WTC11 (cell line): ENCODE measurements around the gene KPNA2. TPM values are rescaled to one million over a fixed set of nuclear protein-coding genes. Genes with fewer than 3 reads are reported as not detected.

ENCODE experiments used
- ATAC-seq: fragments of 200-7000 bp; cut with Tn5 transposase; 2 replicates; pipeline ENCODE4 v1.10.0; 2021; ENCODE audit warnings: mild to moderate bottlenecking, moderate library complexity
- CTCF ChIA-PET: fragments of 300-600 bp; sonication (Branson Sonifier 250); formaldehyde crosslinking; loops from one replicate; lab custom pipeline; 2021; ENCODE audit warnings: antibody characterized with exemption; lab: Charles Lee
- POLR2A ChIA-PET: fragments of 350-600 bp; sonication (Branson Sonifier 250); formaldehyde crosslinking; loops from one replicate; lab custom pipeline; 2021; ENCODE audit warnings: antibody characterized with exemption; lab: Charles Lee
- DNase-seq: peaks from one replicate; pipeline ENCODE4 v3.0.0; 2021; ENCODE audit warnings: low spot score
- H3K27ac Mint-ChIP-seq: 2 replicates; pipeline ENCODE4 v1.8.0; 2021; ENCODE audit warnings: mixed read lengths
- H3K27me3 Mint-ChIP-seq: 2 replicates; pipeline ENCODE4 v1.8.0; 2021; ENCODE audit warnings: low read depth, mild to moderate bottlenecking, moderate library complexity, mixed read lengths
- H3K36me3 Mint-ChIP-seq: 2 replicates; pipeline ENCODE4 v1.8.0; 2021; ENCODE audit warnings: mixed read lengths
- H3K4me1 Mint-ChIP-seq: 2 replicates; pipeline ENCODE4 v1.8.0; 2022; ENCODE audit warnings: mixed read lengths
- H3K4me3 Mint-ChIP-seq: 2 replicates; pipeline ENCODE4 v1.8.0; 2021; ENCODE audit warnings: mild to moderate bottlenecking, moderate library complexity, mixed read lengths
- H3K9me3 Mint-ChIP-seq: 2 replicates; pipeline ENCODE4 v1.8.0; 2021; ENCODE audit warnings: mixed read lengths
- ELF4 ChIP-seq: sonication (generic); formaldehyde crosslinking; IDR thresholded peaks from 2 replicates; pipeline ENCODE4 v1.8.1; 2022; ENCODE audit warnings: low read depth, mild to moderate bottlenecking, moderate library complexity, missing genetic modification reagents
- FOXK1 ChIP-seq: sonication (generic); formaldehyde crosslinking; IDR thresholded peaks from 2 replicates; pipeline ENCODE4 v1.8.0; 2022; ENCODE audit warnings: mild to moderate bottlenecking, moderate library complexity, missing genetic modification reagents
- JAZF1 ChIP-seq: fragments of 250-450 bp; sonication (Bioruptor Pico); IDR thresholded peaks from 2 replicates; pipeline ENCODE4 v1.9.0; 2021; ENCODE audit warnings: moderate library complexity, mild to moderate bottlenecking, inconsistent platforms
- MXD4 ChIP-seq: fragments of 250-450 bp; sonication (Bioruptor Pico); IDR thresholded peaks from 2 replicates; pipeline ENCODE4 v1.8.0; 2021; ENCODE audit warnings: mild to moderate bottlenecking, moderate library complexity, borderline replicate concordance
- NR2C2 ChIP-seq: sonication (generic); formaldehyde crosslinking; IDR thresholded peaks from 2 replicates; pipeline ENCODE4 v1.8.0; 2022; ENCODE audit warnings: mild to moderate bottlenecking, missing genetic modification reagents
- NR3C1 ChIP-seq: sonication (generic); formaldehyde crosslinking; conservative IDR thresholded peaks from 2 replicates; pipeline ENCODE4 v1.8.1; 2023; ENCODE audit warnings: low read depth, mild to moderate bottlenecking, missing genetic modification reagents
- SMAD3 ChIP-seq: sonication (generic); formaldehyde crosslinking; IDR thresholded peaks from 2 replicates; pipeline ENCODE4 v1.8.0; 2022; ENCODE audit warnings: missing genetic modification reagents, mild to moderate bottlenecking, borderline replicate concordance
- ZNF138 ChIP-seq: sonication (generic); formaldehyde crosslinking; conservative IDR thresholded peaks from 2 replicates; pipeline ENCODE4 v1.8.1; 2022; ENCODE audit warnings: mild to moderate bottlenecking, moderate library complexity, missing genetic modification reagents
- ZNF416 ChIP-seq: fragments of 250-450 bp; sonication (Bioruptor Pico); IDR thresholded peaks from 2 replicates; pipeline ENCODE4 v1.9.0; 2021; ENCODE audit warnings: mild to moderate bottlenecking, inconsistent platforms
- total RNA-seq: library from RNA; stranded (reverse); gene quantifications from 3 replicates; pipeline ENCODE4 v1.2.3, GENCODE V29; 2021
- TF ChIP-seq, protein P1 (sequence below): sonication (generic); formaldehyde crosslinking; IDR thresholded peaks from 2 replicates; pipeline ENCODE4 v1.8.1; 2022; ENCODE audit warnings: mild to moderate bottlenecking, missing genetic modification reagents, moderate library complexity, borderline replicate concordance
- TF ChIP-seq, protein P2 (sequence below): sonication (generic); formaldehyde crosslinking; IDR thresholded peaks from 2 replicates; pipeline ENCODE4 v1.8.1; 2023; ENCODE audit warnings: mild to moderate bottlenecking, missing genetic modification reagents, moderate library complexity
- TF ChIP-seq, protein P3 (sequence below): sonication (generic); formaldehyde crosslinking; IDR thresholded peaks from 2 replicates; pipeline ENCODE4 v1.8.0; 2023; ENCODE audit warnings: mild to moderate bottlenecking, missing genetic modification reagents
- TF ChIP-seq, protein P4 (sequence below): sonication (generic); formaldehyde crosslinking; IDR thresholded peaks from 2 replicates; pipeline ENCODE4 v1.8.0; 2022; ENCODE audit warnings: mild to moderate bottlenecking, missing genetic modification reagents
- TF ChIP-seq, protein P5 (sequence below): sonication (generic); formaldehyde crosslinking; conservative IDR thresholded peaks from 2 replicates; pipeline ENCODE4 v1.8.1; 2023; ENCODE audit warnings: mild to moderate bottlenecking, low read depth, missing genetic modification reagents, moderate library complexity
- TF ChIP-seq, protein P6 (sequence below): sonication (generic); formaldehyde crosslinking; IDR thresholded peaks from 2 replicates; pipeline ENCODE4 v1.8.0; 2023; ENCODE audit warnings: missing genetic modification reagents, mild to moderate bottlenecking, borderline replicate concordance
- TF ChIP-seq, protein P7 (sequence below): sonication (generic); formaldehyde crosslinking; IDR thresholded peaks from 2 replicates; pipeline ENCODE4 v1.8.1; 2023; ENCODE audit warnings: mild to moderate bottlenecking, missing genetic modification reagents, moderate library complexity

Gene KPNA2
- total RNA-seq, 1 experiment from 2014 or later: 466 TPM

DNA sequence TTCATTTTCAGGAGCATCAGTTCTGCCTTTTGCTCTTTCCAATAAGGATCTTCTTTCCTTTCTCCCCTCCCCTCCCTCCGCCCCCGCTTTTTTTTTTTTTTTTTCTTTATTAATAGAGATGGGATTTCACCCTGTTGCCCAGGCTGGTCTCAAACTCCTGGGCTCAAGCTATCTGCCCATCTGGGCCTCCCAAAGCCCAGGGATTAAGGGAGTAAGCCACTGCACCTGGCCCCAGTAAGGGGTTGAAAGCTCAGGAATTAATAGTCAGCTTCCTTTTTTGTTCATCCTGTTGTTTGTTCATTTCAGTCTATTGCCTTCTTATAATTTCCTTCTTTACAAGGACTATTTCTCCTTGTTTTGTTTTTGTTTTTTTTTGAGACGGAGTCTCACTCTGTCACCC lies 31.3 kb upstream of the KPNA2 start:
- ChIA-PET POLR2A (no interaction called here), CTCF (interaction anchor here (0.7 kb wide), 1 partner anchor 1571 kb away, joined by 7 read pairs; no protein-coding TSS in a partner anchor)
- DNase-seq: no peak
- Mint-ChIP-seq H3K36me3 (no peaks in the 10 kb centered on the region), H3K4me3 (no peak overlapping the region), H3K4me1 (0 out of 2 replicates have a peak, but pooled peaks cover 2% of the 10 kb centered on the region), H3K27me3 (no peaks in the 10 kb centered on the region), H3K9me3 (no peaks in the 10 kb centered on the region), H3K27ac (no peak overlapping the region; the same call in 1 of the 2 replicates)
- ATAC-seq: no peak
- TF ChIP-seq MXD4: no peak
- TF ChIP-seq JAZF1 (CRISPR knock-in tag): no peak
- TF ChIP-seq, protein P1, sequence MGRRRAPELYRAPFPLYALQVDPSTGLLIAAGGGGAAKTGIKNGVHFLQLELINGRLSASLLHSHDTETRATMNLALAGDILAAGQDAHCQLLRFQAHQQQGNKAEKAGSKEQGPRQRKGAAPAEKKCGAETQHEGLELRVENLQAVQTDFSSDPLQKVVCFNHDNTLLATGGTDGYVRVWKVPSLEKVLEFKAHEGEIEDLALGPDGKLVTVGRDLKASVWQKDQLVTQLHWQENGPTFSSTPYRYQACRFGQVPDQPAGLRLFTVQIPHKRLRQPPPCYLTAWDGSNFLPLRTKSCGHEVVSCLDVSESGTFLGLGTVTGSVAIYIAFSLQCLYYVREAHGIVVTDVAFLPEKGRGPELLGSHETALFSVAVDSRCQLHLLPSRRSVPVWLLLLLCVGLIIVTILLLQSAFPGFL (CRISPR knock-in tag): no peak
- TF ChIP-seq ZNF416 (CRISPR knock-in tag): no peak
- TF ChIP-seq, protein P2, sequence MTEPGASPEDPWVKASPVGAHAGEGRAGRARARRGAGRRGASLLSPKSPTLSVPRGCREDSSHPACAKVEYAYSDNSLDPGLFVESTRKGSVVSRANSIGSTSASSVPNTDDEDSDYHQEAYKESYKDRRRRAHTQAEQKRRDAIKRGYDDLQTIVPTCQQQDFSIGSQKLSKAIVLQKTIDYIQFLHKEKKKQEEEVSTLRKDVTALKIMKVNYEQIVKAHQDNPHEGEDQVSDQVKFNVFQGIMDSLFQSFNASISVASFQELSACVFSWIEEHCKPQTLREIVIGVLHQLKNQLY (CRISPR knock-in tag): no peak
- TF ChIP-seq NR2C2 (CRISPR knock-in tag): no peak
- TF ChIP-seq ELF4 (CRISPR knock-in tag): no peak
- TF ChIP-seq, protein P3, sequence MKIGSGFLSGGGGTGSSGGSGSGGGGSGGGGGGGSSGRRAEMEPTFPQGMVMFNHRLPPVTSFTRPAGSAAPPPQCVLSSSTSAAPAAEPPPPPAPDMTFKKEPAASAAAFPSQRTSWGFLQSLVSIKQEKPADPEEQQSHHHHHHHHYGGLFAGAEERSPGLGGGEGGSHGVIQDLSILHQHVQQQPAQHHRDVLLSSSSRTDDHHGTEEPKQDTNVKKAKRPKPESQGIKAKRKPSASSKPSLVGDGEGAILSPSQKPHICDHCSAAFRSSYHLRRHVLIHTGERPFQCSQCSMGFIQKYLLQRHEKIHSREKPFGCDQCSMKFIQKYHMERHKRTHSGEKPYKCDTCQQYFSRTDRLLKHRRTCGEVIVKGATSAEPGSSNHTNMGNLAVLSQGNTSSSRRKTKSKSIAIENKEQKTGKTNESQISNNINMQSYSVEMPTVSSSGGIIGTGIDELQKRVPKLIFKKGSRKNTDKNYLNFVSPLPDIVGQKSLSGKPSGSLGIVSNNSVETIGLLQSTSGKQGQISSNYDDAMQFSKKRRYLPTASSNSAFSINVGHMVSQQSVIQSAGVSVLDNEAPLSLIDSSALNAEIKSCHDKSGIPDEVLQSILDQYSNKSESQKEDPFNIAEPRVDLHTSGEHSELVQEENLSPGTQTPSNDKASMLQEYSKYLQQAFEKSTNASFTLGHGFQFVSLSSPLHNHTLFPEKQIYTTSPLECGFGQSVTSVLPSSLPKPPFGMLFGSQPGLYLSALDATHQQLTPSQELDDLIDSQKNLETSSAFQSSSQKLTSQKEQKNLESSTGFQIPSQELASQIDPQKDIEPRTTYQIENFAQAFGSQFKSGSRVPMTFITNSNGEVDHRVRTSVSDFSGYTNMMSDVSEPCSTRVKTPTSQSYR (CRISPR knock-in tag): no peak
- TF ChIP-seq, protein P4, sequence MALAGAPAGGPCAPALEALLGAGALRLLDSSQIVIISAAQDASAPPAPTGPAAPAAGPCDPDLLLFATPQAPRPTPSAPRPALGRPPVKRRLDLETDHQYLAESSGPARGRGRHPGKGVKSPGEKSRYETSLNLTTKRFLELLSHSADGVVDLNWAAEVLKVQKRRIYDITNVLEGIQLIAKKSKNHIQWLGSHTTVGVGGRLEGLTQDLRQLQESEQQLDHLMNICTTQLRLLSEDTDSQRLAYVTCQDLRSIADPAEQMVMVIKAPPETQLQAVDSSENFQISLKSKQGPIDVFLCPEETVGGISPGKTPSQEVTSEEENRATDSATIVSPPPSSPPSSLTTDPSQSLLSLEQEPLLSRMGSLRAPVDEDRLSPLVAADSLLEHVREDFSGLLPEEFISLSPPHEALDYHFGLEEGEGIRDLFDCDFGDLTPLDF: no peak
- TF ChIP-seq SMAD3 (CRISPR knock-in tag): no peak
- no peak for TF ChIP-seq NR3C1 (CRISPR knock-in tag)
- TF ChIP-seq, protein P5, sequence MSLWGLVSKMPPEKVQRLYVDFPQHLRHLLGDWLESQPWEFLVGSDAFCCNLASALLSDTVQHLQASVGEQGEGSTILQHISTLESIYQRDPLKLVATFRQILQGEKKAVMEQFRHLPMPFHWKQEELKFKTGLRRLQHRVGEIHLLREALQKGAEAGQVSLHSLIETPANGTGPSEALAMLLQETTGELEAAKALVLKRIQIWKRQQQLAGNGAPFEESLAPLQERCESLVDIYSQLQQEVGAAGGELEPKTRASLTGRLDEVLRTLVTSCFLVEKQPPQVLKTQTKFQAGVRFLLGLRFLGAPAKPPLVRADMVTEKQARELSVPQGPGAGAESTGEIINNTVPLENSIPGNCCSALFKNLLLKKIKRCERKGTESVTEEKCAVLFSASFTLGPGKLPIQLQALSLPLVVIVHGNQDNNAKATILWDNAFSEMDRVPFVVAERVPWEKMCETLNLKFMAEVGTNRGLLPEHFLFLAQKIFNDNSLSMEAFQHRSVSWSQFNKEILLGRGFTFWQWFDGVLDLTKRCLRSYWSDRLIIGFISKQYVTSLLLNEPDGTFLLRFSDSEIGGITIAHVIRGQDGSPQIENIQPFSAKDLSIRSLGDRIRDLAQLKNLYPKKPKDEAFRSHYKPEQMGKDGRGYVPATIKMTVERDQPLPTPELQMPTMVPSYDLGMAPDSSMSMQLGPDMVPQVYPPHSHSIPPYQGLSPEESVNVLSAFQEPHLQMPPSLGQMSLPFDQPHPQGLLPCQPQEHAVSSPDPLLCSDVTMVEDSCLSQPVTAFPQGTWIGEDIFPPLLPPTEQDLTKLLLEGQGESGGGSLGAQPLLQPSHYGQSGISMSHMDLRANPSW (CRISPR knock-in tag): no peak
- TF ChIP-seq, protein P6, sequence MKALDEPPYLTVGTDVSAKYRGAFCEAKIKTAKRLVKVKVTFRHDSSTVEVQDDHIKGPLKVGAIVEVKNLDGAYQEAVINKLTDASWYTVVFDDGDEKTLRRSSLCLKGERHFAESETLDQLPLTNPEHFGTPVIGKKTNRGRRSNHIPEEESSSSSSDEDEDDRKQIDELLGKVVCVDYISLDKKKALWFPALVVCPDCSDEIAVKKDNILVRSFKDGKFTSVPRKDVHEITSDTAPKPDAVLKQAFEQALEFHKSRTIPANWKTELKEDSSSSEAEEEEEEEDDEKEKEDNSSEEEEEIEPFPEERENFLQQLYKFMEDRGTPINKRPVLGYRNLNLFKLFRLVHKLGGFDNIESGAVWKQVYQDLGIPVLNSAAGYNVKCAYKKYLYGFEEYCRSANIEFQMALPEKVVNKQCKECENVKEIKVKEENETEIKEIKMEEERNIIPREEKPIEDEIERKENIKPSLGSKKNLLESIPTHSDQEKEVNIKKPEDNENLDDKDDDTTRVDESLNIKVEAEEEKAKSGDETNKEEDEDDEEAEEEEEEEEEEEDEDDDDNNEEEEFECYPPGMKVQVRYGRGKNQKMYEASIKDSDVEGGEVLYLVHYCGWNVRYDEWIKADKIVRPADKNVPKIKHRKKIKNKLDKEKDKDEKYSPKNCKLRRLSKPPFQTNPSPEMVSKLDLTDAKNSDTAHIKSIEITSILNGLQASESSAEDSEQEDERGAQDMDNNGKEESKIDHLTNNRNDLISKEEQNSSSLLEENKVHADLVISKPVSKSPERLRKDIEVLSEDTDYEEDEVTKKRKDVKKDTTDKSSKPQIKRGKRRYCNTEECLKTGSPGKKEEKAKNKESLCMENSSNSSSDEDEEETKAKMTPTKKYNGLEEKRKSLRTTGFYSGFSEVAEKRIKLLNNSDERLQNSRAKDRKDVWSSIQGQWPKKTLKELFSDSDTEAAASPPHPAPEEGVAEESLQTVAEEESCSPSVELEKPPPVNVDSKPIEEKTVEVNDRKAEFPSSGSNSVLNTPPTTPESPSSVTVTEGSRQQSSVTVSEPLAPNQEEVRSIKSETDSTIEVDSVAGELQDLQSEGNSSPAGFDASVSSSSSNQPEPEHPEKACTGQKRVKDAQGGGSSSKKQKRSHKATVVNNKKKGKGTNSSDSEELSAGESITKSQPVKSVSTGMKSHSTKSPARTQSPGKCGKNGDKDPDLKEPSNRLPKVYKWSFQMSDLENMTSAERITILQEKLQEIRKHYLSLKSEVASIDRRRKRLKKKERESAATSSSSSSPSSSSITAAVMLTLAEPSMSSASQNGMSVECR: no peak
- TF ChIP-seq, protein P7, sequence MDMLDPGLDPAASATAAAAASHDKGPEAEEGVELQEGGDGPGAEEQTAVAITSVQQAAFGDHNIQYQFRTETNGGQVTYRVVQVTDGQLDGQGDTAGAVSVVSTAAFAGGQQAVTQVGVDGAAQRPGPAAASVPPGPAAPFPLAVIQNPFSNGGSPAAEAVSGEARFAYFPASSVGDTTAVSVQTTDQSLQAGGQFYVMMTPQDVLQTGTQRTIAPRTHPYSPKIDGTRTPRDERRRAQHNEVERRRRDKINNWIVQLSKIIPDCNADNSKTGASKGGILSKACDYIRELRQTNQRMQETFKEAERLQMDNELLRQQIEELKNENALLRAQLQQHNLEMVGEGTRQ (CRISPR knock-in tag): no peak
- no peak for TF ChIP-seq FOXK1 (CRISPR knock-in tag)
- TF ChIP-seq ZNF138 (CRISPR knock-in tag): no peak
